GM18526 (cell line): ENCODE measurements around the gene SLC7A8.

ENCODE experiments used
- POLR2A ChIP-seq: IDR thresholded peaks from 3 replicates; pipeline ENCODE4 v1.6.1; 2011; ENCODE audit not compliant: insufficient read length; ENCODE audit errors: extremely low read depth

Gene SLC7A8

DNA sequence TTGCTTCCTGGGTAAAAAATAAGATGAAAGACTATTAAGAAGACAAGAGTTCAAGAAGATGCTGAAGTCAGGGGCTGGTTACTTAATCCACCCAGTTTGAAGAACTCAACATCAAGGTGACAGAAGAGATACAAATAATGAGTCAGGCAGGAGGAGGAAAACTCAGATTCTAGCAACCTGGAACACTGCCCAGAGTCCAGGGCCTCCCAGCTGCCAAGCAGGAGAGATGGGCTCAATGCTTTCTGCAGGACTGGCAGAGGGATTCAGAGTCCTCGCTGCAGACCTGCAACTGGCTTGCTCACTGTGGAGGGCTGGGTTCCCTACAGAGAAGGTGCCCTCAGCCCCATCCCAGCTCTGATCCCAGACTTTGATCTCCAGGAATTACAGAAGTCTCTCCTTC lies 35.8 kb downstream of the SLC7A8 start:
- no peak for TF ChIP-seq POLR2A

DNA sequence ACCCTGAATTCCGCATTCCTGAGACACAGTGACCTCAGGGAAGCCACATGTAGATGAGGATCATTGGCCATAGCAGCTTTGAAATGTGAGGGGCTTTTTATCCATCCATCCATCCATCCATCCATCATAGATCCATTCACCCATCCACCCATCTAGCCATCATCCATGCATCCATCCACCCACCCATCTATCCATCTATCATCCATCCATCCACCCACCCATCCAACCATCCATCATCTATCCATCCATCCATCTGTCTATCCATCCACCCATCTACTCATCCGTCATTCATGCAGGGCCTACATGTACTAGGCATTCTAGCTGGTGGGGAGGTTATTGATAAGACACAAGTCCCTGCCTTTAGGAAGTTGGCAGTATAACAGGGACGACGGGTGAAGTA lies 36.5 kb downstream of the SLC7A8 start:
- TF ChIP-seq POLR2A, result no peak

DNA sequence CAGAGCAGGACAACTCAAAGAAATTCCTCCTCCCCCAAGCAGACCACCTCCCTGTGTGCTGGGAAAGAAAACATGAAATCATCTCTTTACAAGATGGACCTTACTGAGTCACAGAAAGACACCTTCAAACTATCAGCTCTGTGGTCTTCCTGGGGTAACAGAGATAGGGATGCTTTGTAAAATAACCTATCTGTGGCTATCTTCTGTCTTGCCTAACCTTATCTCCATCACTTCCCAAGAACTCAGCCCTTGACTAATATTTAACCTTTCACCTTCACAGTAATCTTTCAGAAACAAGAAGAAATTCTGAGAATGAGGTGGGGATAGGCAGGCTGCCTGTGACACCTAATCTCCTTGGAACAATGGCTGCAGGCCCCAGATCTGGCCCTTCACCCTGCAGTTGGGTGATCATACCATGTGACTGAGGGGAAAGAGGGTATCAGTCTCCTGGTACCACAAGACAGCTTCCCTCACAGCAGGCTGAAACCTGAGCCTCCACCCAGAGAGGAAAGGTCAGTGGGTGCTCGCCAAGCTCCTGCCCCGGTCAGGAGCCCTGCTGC lies 37.0 kb downstream of the SLC7A8 start:
- TF ChIP-seq POLR2A, result no peak

DNA sequence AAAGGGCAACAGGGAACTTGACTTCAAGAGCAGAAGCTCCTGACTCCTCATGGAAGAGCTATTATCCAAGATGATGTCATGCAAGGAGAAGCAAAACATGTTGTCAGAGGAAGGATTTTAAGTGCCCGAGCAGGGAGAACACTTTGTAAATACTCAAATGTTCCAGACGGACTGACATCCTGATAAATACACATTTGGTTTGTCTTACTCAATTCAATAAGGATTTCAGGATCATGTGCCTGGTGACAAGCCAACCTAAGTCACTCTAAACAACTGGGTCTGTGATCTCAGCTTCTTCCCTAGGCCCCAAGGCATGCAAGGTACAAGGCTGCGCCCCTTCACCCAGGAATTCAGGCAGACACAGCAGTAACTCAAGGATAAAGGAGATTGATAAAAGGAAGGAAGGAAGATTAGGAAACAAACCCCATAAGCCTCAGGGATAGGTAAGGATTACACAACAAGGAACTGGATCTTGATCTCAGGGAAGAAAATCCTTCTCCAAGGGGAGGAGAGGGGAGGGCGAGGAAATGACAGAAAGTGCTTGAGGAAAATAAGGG lies 37.6 kb downstream of the SLC7A8 start:
- no peak for TF ChIP-seq POLR2A

DNA sequence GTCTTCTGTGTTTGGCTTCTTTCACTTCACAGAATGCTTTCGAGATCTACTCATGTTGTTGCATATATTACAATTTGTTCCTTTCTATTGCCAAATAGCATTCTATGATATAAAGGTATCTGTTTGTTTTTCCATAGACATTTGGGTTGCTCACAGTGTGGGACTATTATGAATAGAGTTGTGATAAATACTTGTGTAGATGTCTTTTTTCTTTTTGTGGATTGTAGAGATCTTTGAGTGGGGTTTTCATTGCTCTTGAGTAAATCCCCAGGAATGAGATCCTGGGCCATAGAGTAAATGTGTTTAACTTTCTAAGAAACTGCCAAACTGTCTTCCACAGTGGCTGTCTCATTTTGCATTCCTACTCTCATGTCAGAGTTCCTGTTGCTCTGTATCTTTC lies 39.5 kb downstream of the SLC7A8 start:
- no peak for TF ChIP-seq POLR2A

DNA sequence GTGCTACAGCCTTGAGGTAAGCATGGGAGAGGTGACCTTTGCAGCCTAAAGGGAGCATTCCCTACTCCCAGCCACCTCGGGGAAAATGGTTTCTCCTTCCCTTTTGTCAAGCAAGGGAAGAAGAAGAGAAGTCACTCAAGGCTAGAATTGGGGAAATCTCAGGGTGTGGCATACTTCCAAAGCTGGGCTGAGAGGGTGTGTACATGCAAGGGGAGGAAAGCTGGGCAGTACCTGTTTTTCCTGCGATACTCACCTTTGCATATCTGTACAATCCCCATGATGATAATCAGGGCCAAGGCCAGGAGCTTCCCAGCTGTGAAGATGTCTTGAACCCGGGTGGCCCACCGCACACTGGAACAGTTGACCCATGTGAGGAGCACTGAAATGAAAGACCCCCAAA lies 40.6 kb downstream of the SLC7A8 start:
- TF ChIP-seq POLR2A, result no peak

DNA sequence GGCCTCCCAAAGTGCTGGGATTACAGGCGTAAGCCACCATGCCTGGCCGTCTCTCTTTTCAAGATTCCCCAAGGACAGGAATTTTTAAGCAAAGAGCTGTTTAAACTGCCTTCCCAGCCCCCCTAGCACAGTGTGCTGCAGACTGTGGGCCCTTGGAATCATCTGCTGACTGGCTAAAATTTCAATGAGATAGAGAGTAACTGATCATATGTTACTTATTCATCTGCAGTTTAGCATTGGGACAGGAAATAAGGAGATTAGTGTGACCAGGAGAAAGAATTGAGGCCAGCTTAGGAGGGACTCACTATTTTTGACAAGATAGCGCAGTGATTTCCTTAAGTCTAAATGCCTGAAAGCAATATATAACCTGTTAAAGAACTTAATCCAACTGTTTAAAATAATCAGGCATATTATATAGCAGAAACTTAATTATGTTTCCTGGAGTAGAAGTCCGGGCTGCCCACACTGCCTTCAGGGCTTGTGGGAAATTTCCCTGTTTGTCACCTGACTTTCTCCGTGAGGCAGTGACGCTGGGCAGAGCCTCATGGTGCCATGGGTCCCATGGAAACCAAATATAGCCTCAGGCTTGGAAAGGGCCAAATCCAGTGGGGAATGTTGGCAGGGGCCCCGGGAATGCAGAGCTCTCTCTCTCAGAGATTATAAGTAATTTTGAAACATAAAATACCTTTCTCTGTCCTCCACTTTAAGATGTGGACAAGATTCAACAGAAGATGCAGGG lies 41.6 kb downstream of the SLC7A8 start:
- TF ChIP-seq POLR2A, result no peak

DNA sequence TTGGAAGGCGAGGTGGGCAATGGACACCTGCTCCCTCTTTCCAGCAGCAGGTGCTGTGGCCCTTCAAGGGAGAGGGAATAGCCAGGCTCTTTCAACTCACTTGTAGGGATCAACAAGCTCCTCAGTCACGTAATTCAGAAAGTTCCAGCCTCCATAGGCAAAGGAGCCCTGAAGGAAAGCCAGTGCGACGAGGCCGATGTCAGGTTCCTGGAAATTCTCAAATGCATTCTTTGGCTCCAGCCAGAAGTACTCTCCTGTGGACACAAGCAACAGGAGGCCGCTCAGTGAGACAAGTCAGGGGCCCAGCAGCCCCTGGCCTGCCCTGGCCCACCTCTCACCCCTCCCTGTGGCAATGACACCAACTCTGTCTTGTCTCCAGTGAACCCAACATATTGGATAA lies 43.1 kb downstream of the SLC7A8 start:
- TF ChIP-seq POLR2A, result no peak

DNA sequence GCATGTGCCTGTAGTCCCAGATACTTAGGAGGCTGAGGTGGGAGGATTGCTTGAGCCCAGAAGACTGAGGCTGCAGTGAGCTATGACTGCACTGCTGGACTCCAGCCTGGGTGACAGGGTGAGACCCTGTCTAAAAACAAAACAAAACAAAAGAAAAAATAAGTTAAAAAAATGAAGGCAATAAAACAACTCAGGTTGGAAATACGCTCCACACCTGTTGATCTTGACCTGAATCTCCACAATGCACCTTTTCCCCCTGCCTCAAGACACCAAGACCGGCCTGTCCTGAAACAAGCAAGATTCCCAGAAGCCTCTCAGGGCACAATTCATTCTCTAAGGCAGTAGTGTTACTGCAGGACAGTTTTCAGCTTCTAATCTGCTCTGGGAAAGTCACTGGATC lies 43.6 kb downstream of the SLC7A8 start:
- no peak for TF ChIP-seq POLR2A

DNA sequence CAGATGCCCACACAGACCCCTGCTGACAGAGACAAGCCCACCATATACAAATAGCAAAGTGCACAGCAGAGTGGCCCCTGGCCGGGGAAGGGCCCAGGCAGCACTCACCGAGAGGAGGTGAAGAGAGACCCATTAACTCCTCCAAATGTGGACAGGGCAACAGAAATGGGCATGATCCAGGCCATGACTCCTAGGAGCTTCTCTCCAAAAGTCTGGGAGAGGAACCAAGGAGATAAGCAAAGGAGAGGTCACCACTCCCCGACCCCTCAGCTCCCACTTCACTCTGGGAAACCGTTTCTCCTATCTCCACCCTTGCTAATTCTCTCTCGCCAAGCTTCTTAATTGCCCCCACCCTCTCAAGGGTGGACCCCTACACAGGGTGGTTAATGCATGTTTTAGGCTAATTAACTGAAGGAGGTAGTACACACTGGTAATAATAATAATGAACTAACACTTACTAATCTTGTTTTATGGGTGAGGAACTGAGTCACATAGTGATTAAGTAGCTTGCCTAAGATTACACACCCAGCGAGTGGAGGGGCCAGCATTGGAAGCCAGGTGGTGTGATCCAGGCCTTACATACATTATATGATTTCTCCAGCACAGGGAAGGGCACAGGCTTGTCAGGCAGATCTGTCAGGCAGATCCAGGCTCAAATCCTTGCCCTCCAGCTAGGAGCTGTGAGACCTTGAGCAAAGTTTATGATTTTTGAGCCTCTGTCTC lies 45.5 kb downstream of the SLC7A8 start:
- no peak for TF ChIP-seq POLR2A

DNA sequence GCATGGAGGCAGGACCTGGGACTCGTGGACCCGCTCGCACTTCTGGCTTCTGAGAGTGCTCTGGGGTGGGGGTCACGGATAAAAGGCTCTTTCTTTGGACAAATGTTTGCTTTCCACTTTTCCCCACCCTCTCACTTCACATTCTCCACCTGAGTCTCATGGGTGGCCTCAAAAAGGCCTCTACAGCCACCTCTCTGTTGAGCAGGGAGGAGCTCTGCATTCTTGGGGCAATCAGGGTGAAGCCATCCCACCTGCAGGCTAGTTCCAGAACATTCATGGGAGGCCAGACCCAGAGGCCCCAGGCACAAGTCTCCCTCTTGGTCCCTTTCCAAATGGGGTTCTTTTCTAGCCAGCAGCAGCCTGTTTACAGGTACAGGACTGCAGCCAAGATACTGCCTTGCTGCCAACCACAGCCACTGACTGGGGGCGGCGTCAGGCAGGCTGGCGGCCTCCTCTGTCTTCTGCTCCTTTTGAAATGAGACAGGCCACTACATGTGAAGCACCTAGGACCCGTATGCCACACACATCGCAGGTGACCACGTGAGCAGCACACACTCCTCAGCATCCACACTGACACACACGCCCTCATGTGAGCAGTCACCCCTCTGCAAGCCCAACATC lies 46.2 kb downstream of the SLC7A8 start:
- TF ChIP-seq POLR2A, result no peak

DNA sequence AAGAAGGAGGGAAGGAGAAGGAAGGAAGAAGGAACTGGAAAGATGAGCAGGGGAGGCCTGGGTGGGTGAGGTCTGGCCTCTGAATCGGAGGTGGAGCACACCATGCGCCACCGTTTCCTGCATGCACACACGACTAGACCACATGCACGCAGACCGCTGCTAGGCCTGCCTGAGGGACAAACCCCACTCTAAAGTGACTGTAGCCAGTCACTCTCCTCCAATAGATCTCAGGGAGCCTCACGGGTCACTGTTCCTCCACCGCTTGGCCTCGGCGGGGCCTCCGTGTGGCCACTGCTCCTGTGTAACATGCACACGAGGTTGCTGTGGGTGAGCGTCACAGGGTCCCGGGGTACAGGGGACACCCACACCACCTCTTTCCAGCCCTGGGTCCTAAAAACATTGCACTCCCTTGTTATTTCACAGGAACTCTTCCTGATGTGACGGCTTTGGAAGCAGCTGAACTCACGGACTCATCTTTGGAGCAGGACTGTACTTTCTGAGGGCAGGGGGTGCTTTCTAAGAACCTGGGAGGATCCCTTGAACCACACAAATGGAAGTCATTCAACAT lies 46.8 kb downstream of the SLC7A8 start:
- TF ChIP-seq POLR2A, result no peak

DNA sequence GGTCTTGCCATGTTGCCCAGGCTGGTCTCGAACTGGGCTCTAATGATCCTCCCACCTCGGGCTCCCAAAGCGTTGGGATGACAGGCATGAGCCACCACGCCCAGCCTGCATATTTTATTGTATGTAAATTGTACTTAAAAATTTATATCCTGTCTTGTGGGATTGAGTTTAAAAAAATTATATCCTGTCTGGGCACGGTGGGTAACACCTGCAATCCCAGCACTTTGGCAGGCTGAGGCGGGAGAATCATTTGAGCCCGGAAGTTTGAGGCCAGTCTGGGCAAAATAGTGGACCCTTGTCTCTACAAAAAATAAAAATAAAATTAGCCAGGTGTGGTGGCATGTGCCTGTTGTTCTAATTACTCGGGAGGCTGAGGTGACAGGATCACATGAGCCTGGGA lies 50.5 kb downstream of the SLC7A8 start:
- TF ChIP-seq POLR2A, result no peak

DNA sequence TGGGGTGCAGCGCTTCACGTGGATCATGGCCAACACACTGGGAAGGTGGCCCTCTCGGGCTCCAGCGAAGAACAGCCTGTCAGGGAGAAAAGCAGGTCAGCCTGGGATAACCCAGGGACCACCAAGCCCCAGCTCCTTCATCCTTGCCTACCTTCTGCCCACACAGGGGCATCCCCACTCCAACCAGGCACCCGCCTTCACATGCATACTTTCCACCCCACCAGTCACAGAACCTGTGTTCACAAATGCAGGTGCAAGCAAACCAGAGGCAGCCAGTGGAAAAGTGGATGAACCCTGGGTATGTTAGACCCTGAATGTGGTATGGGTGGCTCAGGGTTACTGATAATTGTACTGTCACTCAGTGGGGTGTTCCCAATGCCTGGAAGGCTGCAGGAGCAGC lies 52.0 kb downstream of the SLC7A8 start:
- no peak for TF ChIP-seq POLR2A

DNA sequence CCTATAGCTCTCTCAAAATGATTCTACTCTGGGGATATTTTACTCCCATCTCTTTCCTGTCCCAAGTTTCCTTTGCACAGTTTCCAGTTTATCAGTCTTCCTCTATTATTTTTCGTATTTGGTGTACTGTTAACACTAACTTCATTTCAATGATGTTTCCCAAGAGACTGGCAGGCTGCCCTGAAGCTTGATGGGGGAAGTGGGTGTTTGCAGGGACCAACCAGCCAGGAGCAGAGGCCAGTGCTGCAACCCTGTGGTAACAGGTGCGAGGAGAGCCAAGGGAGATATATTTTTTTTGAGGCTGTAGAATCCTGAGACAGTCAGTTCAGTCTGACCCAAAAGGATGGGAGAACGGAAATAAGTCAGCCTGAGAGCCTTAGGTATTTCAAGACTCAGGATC lies 52.6 kb downstream of the SLC7A8 start:
- TF ChIP-seq POLR2A, result no peak
